ENCODE data around the gene MID1.

The MID1 gene

GRCh38 chrX:10554612-10555270 is 65.6 kb downstream of the MID1 start:
- Histone ChIP-seq H3K27me3 (replicated peaks; ENCODE audit: control insufficient read depth, insufficient read depth, low read length) (no peaks in the 10 kb centered on the region), H3K36me3 (ENCODE audit: control insufficient read depth, insufficient read depth, low read length) (no peaks in the 10 kb centered on the region), H3K4me3 (replicated peaks; ENCODE audit: low read depth, low read length) (no peak overlapping the region)
- no peak for TF ChIP-seq CTCF (IDR thresholded peaks at IDR 0.05; ENCODE audit: insufficient read depth, low read length, poor library complexity, severe bottlenecking)
- DNase-seq (ENCODE audit: extremely low read depth, insufficient read length): no peak

GRCh38 chrX:10549280-10549679 is 71.1 kb downstream of the MID1 start:
- Histone ChIP-seq H3K36me3 (ENCODE audit: control insufficient read depth, insufficient read depth, low read length) (no peaks in the 10 kb centered on the region), H3K4me3 (replicated peaks; ENCODE audit: low read depth, low read length) (no peak overlapping the region)
- DNase-seq (ENCODE audit: extremely low read depth, insufficient read length): no peak

GRCh38 chrX:10548688-10549087 is 71.7 kb downstream of the MID1 start:
- TF ChIP-seq CTCF (IDR thresholded peaks at IDR 0.05; ENCODE audit: insufficient read depth, low read length, poor library complexity, severe bottlenecking): no peak
- DNase-seq (ENCODE audit: extremely low read depth, insufficient read length): no peak
- no peak overlapping the region for H3K4me3 ChIP-seq (replicated peaks; ENCODE audit: low read depth, low read length)
- H3K36me3 ChIP-seq (ENCODE audit: control insufficient read depth, insufficient read depth, low read length): no peaks in the 10 kb centered on the region
- H3K27me3 ChIP-seq (replicated peaks; ENCODE audit: control insufficient read depth, insufficient read depth, low read length): no peaks in the 10 kb centered on the region

More at GRCh38 chrX:10549280-10549679, 71.1 kb downstream of the MID1 start:
- no peak for TF ChIP-seq CTCF (IDR thresholded peaks at IDR 0.05; ENCODE audit: insufficient read depth, low read length, poor library complexity, severe bottlenecking)
- no peaks in the 10 kb centered on the region for H3K27me3 ChIP-seq (replicated peaks; ENCODE audit: control insufficient read depth, insufficient read depth, low read length)

GRCh38 chrX:10545882-10546281 is 74.5 kb downstream of the MID1 start:
- no peak overlapping the region for H3K4me3 ChIP-seq (replicated peaks; ENCODE audit: low read depth, low read length)
- no peaks in the 10 kb centered on the region for H3K27me3 ChIP-seq (replicated peaks; ENCODE audit: control insufficient read depth, insufficient read depth, low read length)
- H3K36me3 ChIP-seq (ENCODE audit: control insufficient read depth, insufficient read depth, low read length): no peaks in the 10 kb centered on the region
- TF ChIP-seq CTCF (IDR thresholded peaks at IDR 0.05; ENCODE audit: insufficient read depth, low read length, poor library complexity, severe bottlenecking): no peak
- no peak for DNase-seq (ENCODE audit: extremely low read depth, insufficient read length)

- no peak for TF ChIP-seq CTCF (IDR thresholded peaks at IDR 0.05; ENCODE audit: insufficient read depth, low read length, poor library complexity, severe bottlenecking)
- H3K36me3 ChIP-seq (ENCODE audit: control insufficient read depth, insufficient read depth, low read length): no peaks in the 10 kb centered on the region
- DNase-seq (ENCODE audit: extremely low read depth, insufficient read length): no peak
- H3K4me3 ChIP-seq (replicated peaks; ENCODE audit: low read depth, low read length): no peak overlapping the region
- no peaks in the 10 kb centered on the region for H3K27me3 ChIP-seq (replicated peaks; ENCODE audit: control insufficient read depth, insufficient read depth, low read length)
These were observed 77.8 kb downstream of the MID1 start for GRCh38 chrX:10542586-10542985.

GRCh38 chrX:10538831-10539230 is 81.6 kb downstream of the MID1 start:
- no peaks in the 10 kb centered on the region for H3K36me3 ChIP-seq (ENCODE audit: control insufficient read depth, insufficient read depth, low read length)
- TF ChIP-seq CTCF (IDR thresholded peaks at IDR 0.05; ENCODE audit: insufficient read depth, low read length, poor library complexity, severe bottlenecking): no peak
- DNase-seq (ENCODE audit: extremely low read depth, insufficient read length): no peak

More at GRCh38 chrX:10538831-10539230, 81.6 kb downstream of the MID1 start:
- no peaks in the 10 kb centered on the region for H3K27me3 ChIP-seq (replicated peaks; ENCODE audit: control insufficient read depth, insufficient read depth, low read length)
- no peak overlapping the region for H3K4me3 ChIP-seq (replicated peaks; ENCODE audit: low read depth, low read length)
